K562 (cell line): ENCODE data around the gene PPRC1. TPM values are rescaled to one million over a fixed set of nuclear protein-coding genes. Genes with fewer than 3 reads are reported as not detected.

Source experiments
- CTCFL ChIP-seq: IDR thresholded peaks from 2 replicates; pipeline ENCODE4 v1.6.1; 2011; ENCODE audit warnings: borderline replicate concordance, low read depth, mild to moderate bottlenecking, moderate library complexity, low read length; ENCODE audit not compliant: insufficient read depth, poor library complexity, severe bottlenecking
- CUX1 ChIP-seq: fragments of 200-800 bp; sonication (Bioruptor generic); IDR thresholded peaks from 2 replicates; pipeline ENCODE4 v1.6.1; 2016; ENCODE audit warnings: missing genetic modification characterization, missing compliant biosample characterization
- DMBX1 ChIP-seq: fragments of 250-450 bp; sonication (Bioruptor Pico); IDR thresholded peaks from 2 replicates; pipeline ENCODE4 v1.8.0; 2022; ENCODE audit warnings: inconsistent platforms, mild to moderate bottlenecking, moderate library complexity, borderline replicate concordance
- HOMEZ ChIP-seq: fragments of 250-450 bp; sonication (Bioruptor Pico); IDR thresholded peaks from 2 replicates; pipeline ENCODE4 v1.4.0; 2020; ENCODE audit warnings: mild to moderate bottlenecking, moderate library complexity
- MBD2 ChIP-seq: sonication (generic); IDR thresholded peaks from 2 replicates; pipeline ENCODE4 v1.6.1; 2016; ENCODE audit warnings: low read depth, borderline replicate concordance
- MTA3 ChIP-seq: fragments of 450-650 bp; formaldehyde crosslinking; IDR thresholded peaks from 2 replicates; pipeline ENCODE4 v1.6.1; 2017; ENCODE audit warnings: mild to moderate bottlenecking, borderline replicate concordance
- PRPF4 ChIP-seq: fragments of 200-400 bp; formaldehyde crosslinking; IDR thresholded peaks from one replicate; pipeline ENCODE4 v1.6.1; 2017; ENCODE audit warnings: low read length, low read depth, mild to moderate bottlenecking; ENCODE audit not compliant: insufficient read depth, poor library complexity, severe bottlenecking
- RBM14 ChIP-seq: fragments of 200-400 bp; formaldehyde crosslinking; IDR thresholded peaks from 2 replicates; pipeline ENCODE4 v1.6.1; 2018; ENCODE audit warnings: low read depth, mild to moderate bottlenecking, low read length, moderate library complexity, borderline replicate concordance; ENCODE audit not compliant: insufficient read depth
- RCOR1 ChIP-seq, 2 experiments: IDR thresholded peaks; 2 replicates each; pipeline ENCODE4 v1.6.1; 2012; ENCODE audit warnings: low read depth in 2 of 2, low read length in 2 of 2, borderline replicate concordance in 1 of 2, improper control_type of control experiment in 1 of 2
- SAP30 ChIP-seq: fragments of 200-600 bp; sonication (generic); IDR thresholded peaks from 2 replicates; pipeline ENCODE4 v1.6.1; 2012; ENCODE audit warnings: borderline replicate concordance, low read depth, mild to moderate bottlenecking, moderate library complexity, low read length, control low read depth, inconsistent platforms; ENCODE audit not compliant: insufficient read depth, poor library complexity, severe bottlenecking
- TRIM24 ChIP-seq, 2 experiments: fragments of 450-650 bp; IDR thresholded peaks; 2 replicates each; pipeline ENCODE4 v1.6.1; 2016
- ZBED1 ChIP-seq: IDR thresholded peaks from 2 replicates; pipeline ENCODE4 v1.6.1; 2014
- ZNF24 ChIP-seq: fragments of 450-650 bp; IDR thresholded peaks from 2 replicates; pipeline ENCODE4 v1.6.1; 2016
- ZNF3 ChIP-seq: fragments of 250-450 bp; sonication (Bioruptor Pico); IDR thresholded peaks from 2 replicates; pipeline ENCODE4 v1.5.0; 2021; ENCODE audit warnings: mild to moderate bottlenecking, moderate library complexity
- ZNF764 ChIP-seq: fragments of 250-450 bp; sonication (Bioruptor Pico); IDR thresholded peaks from 2 replicates; pipeline ENCODE4 v1.4.0; 2020; ENCODE audit warnings: low read depth, mild to moderate bottlenecking, moderate library complexity
- polyA plus RNA-seq, 8 experiments: library from polyadenylated mRNA; depleted of rRNA in 4 of 8; stranded (reverse) in 5 of 8; unstranded in 3 of 8; fragments of >200 nt; fragmentation: Nextera tagmentation in 2 of 8; fragmentation: Illumina TruSeq in 1 of 8; extraction: Ambion mirVana in 2 of 8; extraction: Trizol in 1 of 8; gene quantifications; 2 replicates each; pipeline versions ENCODE4 v1.2.1 to v1.2.3, GENCODE V29; 2011 to 2014; ENCODE audit warnings: inconsistent platforms in 1 of 8, missing spikeins in 1 of 8
- total RNA-seq, 7 experiments: library from RNA; depleted of rRNA in 6 of 7; stranded (reverse); fragments of >200 nt in 6 of 7; fragmentation: Illumina TruSeq in 2 of 7; extraction: Trizol in 2 of 7; gene quantifications; 2 replicates each; pipeline versions ENCODE4 v1.2.1 to v1.2.3, GENCODE V29; 2011 to 2021; ENCODE audit warnings: low replicate concordance in 1 of 7
- TF ChIP-seq, protein P1 (sequence below): fragments of 250-450 bp; sonication (Bioruptor Pico); IDR thresholded peaks from 2 replicates; pipeline ENCODE4 v1.8.0; 2021; ENCODE audit warnings: moderate library complexity, mild to moderate bottlenecking, inconsistent platforms

PPRC1 gene
- total and polyA plus RNA-seq, 9 of the 15 experiments (the other 6 are each of a cell fraction or from before 2014, with no cell fraction given): 8.5 to 47.1 (median 16.2) TPM

GRCh38 chr10:102112210-102112817 is 20.5 kb upstream of the PPRC1 start (continued):
- TF ChIP-seq MBD2 (peak; percentile 45; the same call in 1 of the 2 replicates), MTA3 (peak; percentile 58; the same call in 1 of the 2 replicates), ZNF24 (no peak), SAP30 (no peak), RBM14 (no peak), ZBED1 (no peak), DMBX1 (no peak), HOMEZ (CRISPR knock-in tag) (no peak), ZNF764 (CRISPR knock-in tag) (no peak), TRIM24 (IDR thresholded peaks at IDR 0.05) (peak in 1 of 2 experiments; percentile 87; a peak in 1 of 4 replicates), PRPF4 (no peak), CTCFL (no peak), CUX1 (CRISPR knock-in tag) (no peak), RCOR1 (IDR thresholded peaks at IDR 0.05; ENCODE audit: borderline replicate concordance in 1 of 2, low read depth in 2 of 2, low read length in 2 of 2) (peak in 1 of 2 experiments; percentile 85; a peak in 2 of 4 replicates), ZNF3 (CRISPR knock-in tag) (no peak)
- TF ChIP-seq, protein P1, sequence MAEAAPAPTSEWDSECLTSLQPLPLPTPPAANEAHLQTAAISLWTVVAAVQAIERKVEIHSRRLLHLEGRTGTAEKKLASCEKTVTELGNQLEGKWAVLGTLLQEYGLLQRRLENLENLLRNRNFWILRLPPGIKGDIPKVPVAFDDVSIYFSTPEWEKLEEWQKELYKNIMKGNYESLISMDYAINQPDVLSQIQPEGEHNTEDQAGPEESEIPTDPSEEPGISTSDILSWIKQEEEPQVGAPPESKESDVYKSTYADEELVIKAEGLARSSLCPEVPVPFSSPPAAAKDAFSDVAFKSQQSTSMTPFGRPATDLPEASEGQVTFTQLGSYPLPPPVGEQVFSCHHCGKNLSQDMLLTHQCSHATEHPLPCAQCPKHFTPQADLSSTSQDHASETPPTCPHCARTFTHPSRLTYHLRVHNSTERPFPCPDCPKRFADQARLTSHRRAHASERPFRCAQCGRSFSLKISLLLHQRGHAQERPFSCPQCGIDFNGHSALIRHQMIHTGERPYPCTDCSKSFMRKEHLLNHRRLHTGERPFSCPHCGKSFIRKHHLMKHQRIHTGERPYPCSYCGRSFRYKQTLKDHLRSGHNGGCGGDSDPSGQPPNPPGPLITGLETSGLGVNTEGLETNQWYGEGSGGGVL (CRISPR knock-in tag): no peak
